HG02885 (cell line): ENCODE measurements around the gene PLK1.
"Not testable (repeated sequence)": the region's sequence is repeated elsewhere in the genome, so short reads cannot be mapped to it uniquely, and the experiment has no call there.

Experiments
- ATAC-seq: cut with Tn5 transposase; IDR thresholded peaks from one replicate; pipeline ENCODE4 v1.9.1; 2021; ENCODE audit warnings: mild to moderate bottlenecking; ENCODE audit not compliant: unreplicated experiment, poor library complexity

The PLK1 gene

DNA sequence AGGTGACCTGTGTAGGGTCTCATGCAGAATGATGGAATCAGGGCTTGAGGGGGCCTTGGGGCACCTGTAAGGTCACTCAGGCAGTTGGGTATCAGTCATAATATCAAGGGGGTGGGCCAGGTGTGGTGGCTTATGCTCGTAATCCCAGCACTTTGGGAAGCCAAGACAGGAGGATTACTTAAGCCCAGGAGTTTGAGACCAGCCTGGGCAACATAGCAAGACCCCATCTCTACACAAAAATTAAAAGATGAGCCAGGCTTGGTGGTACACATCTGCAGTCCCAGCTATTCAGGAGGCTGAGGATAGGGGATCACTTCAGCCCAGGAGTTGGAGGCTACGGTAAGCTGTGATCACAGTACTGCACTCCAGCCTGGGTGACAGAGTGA lies 26.8 kb downstream of the PLK1 start:
- no peak for ATAC-seq

DNA sequence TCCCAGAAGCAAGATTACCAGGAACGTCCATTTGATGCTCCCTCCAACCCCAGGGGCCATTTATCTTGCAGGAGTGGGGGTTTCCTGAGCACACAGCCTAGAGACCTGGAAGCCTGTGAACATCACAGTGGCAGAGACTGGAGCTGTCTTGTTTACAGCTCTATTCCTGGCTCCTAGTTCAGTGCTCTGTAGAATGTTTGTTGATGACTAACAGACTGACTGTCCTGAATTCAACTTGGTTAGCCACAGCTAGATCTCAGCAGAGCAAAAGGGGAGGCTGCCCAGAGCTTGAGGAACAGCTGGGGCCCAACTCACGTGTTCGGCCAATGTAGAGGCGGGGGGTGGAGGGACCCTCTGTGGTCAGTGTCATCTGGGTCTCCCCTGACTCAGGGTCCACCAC lies 27.8 kb downstream of the PLK1 start:
- no peak for ATAC-seq

- no peak for ATAC-seq
Observed at GRCh38 chr16:23709536-23709935, 30.8 kb downstream of the PLK1 start.

GRCh38 chr16:23710008-23710407 lies 31.3 kb downstream of the PLK1 start:
- no peak for ATAC-seq

GRCh38 chr16:23710504-23710903 lies 31.8 kb downstream of the PLK1 start:
- ATAC-seq = no peak

DNA sequence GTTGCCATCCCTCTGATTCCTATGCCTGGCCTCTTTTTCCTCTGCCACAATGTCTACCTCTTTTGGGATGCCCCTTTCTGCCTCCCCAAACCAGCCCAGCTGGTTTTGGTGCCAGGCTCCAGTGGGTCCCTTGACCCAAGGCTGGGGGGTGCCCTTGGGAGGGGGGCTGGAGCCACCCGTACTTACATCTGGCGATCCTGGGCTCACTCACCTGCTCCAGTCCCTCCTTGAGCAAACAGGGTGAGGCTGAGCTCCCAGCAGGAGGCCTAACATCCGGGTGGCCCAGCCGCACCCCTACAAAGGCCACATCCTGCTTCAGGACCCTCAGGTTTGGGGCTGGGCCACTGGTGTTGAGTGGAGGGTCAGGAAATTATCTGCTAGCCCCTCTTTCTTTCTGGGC lies 33.1 kb downstream of the PLK1 start:
- no peak for ATAC-seq

DNA sequence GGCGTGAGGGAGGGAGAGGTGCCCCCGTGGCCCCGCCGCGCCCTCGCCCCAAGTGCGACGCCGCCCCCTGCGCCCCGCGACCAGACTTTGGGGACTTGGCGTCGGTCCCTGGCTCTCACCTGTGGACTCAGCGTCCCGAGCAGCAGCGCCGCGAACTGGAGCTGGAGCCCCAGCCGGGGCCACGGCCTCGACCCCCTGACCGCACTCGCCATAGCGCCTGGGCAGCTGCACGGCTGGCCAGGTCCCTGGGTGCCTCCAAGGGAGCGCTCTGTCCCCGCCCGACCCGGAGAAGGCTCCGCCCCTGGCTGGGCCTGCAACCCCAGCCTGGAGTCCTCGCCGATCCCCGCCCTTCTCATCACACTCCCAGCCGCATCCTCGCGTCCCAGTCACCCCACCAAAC lies 34.3 kb downstream of the PLK1 start, which contains the start of gene ERN2:
TSS of gene ERN2 (minus strand) at position 247 of the 400 bp plus-strand sequence. CDS start at position 212, 35 bp downstream.
- ATAC-seq = no peak

- ATAC-seq = no peak
Observed at GRCh38 chr16:23716484-23716883, 37.8 kb downstream of the PLK1 start.

GRCh38 chr16:23722613-23723240 lies 44.0 kb downstream of the PLK1 start:
- not testable (repeated sequence) for ATAC-seq

DNA sequence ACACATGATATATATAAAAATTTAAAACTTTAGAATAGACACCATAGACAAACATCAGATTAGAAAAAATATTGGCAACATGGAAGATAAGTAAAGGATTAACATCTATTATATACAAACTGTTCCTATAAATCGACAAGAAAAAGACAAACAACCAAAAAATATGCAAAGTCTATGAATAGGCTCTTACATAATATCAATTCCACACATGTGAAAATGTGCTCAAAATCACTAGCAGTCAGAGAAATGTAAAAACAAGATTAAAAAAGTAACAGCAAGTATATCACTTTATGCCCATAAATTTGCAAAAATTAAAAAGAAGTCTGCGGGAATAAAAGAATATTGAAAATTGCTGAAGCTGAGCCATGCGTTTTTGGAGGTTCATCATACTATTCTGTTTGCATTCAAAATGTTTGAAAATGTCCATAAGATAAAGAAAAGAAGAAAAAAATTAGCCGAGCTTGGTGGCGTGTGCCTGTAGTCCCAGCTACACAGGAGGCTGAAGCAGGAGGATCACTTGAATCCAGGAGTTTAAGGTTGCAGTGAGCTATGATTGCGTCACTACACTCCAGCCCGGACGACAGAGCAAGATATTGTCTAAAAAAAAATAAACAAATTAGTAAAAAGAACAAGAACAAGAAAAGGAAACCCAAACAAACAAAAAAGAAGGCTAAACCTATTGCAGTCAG lies 45.6 kb downstream of the PLK1 start:
- ATAC-seq = no peak

- no peak for ATAC-seq
Observed at GRCh38 chr16:23724785-23725131, 46.1 kb downstream of the PLK1 start.

DNA sequence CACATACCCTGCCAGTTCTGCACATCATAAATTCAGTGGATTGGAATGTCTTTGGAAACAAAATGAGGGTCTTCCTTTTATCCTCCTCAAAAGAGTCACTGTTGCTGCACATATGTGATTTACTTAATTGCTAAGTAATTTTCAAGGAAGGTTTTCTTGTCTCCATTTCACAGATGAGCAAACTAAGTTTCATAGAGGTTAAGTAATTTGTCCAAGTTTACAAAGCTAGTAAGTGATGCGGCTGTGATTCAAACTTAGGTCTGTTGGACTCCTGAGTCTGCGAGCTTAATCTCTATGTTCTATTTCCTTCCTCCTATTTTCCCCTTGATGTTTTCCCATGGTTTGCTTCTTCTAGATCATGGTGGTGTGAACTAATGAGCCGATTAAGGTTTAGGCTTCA lies 48.0 kb downstream of the PLK1 start:
- no peak for ATAC-seq

DNA sequence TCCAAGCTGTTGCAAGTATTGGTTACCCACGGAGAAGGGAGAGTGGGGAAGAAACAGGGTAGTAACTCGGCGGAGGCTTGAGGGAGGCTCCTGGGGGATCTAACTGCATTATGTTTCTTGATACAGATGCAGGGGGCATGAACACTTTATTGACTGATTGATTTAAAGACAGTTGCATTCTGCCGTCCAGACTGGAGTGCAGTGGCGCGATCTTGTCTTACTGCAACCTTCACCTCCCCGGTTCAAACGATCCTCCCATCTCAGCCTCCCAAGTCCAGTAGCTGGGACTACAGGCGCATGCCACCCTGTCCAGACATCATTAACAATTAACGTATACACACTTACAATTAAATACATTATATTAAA lies 49.4 kb downstream of the PLK1 start:
- ATAC-seq = no peak

GRCh38 chr16:23729503-23730424 lies 51.1 kb downstream of the PLK1 start:
- ATAC-seq = no peak

- no peak for ATAC-seq
Observed at GRCh38 chr16:23734176-23734893, 55.6 kb downstream of the PLK1 start.

GRCh38 chr16:23737423-23738028 lies 58.8 kb downstream of the PLK1 start:
- not testable (repeated sequence) for ATAC-seq

- ATAC-seq = no peak
Observed at GRCh38 chr16:23739516-23739915, 60.8 kb downstream of the PLK1 start.
